CD8-positive, alpha-beta memory T cell (primary cell): ENCODE measurements around the gene SPATA4. TPM values are rescaled to one million over a fixed set of nuclear protein-coding genes. Genes with fewer than 3 reads are reported as not detected.
"Not testable (repeated sequence)": the region's sequence is repeated elsewhere in the genome, so short reads cannot be mapped to it uniquely, and the experiment has no call there.

Experiments used
- CTCF ChIA-PET: fragments of 350-600 bp; sonication (Branson Sonifier 250); formaldehyde crosslinking; loops from one replicate; lab custom pipeline; 2021; ENCODE audit warnings: antibody characterized with exemption; lab: Charles Lee
- POLR2A ChIA-PET: fragments of 350-600 bp; sonication (Branson Sonifier 250); formaldehyde crosslinking; loops from one replicate; lab custom pipeline; 2021; ENCODE audit warnings: antibody characterized with exemption; lab: Charles Lee
- DNase-seq, 5 donors: peaks; one replicate each; pipeline versions ENCODE4 v3.0.0 to v3.0.0-alpha.2; 2020 to 2022; ENCODE audit warnings: mixed read lengths in 1 of 5
- H3K27ac ChIP-seq: one replicate; pipeline ENCODE4 v1.7.0; 2013; ENCODE audit warnings: low read depth, mild to moderate bottlenecking, low read length, moderate library complexity
- H3K27me3 ChIP-seq: 2 replicates; pipeline ENCODE4 v1.7.0; 2013; ENCODE audit warnings: low read length, mild to moderate bottlenecking; ENCODE audit not compliant: insufficient read depth, poor library complexity, severe bottlenecking
- H3K36me3 ChIP-seq: 2 replicates; pipeline ENCODE4 v1.7.0; 2013; ENCODE audit warnings: mild to moderate bottlenecking, low read length, moderate library complexity; ENCODE audit not compliant: insufficient read depth
- H3K4me1 ChIP-seq: 2 replicates; pipeline ENCODE4 v1.7.0; 2013; ENCODE audit warnings: mild to moderate bottlenecking, low read length, moderate library complexity; ENCODE audit not compliant: insufficient read depth
- H3K4me3 ChIP-seq: 2 replicates; pipeline ENCODE4 v1.7.0; 2013; ENCODE audit warnings: mild to moderate bottlenecking, low read length
- H3K9me3 ChIP-seq: 2 replicates; pipeline ENCODE4 v1.7.0; 2013; ENCODE audit warnings: mild to moderate bottlenecking, low read length
- H3K27ac Mint-ChIP-seq, 8 donors: one replicate each; pipeline ENCODE4 v1.8.0; 2020 to 2021; ENCODE audit warnings: mixed read lengths in 8 of 8, mild to moderate bottlenecking in 6 of 8, inconsistent platforms in 3 of 8, moderate library complexity in 3 of 8
- H3K27me3 Mint-ChIP-seq, 2 donors: one replicate each; pipeline ENCODE4 v1.8.0; 2020 to 2021; ENCODE audit warnings: mixed read lengths in 2 of 2, mild to moderate bottlenecking in 1 of 2, moderate library complexity in 1 of 2
- H3K36me3 Mint-ChIP-seq, 3 donors: one replicate each; pipeline ENCODE4 v1.8.0; 2020 to 2021; ENCODE audit warnings: mixed read lengths in 3 of 3, inconsistent platforms in 1 of 3, mild to moderate bottlenecking in 1 of 3
- H3K4me1 Mint-ChIP-seq, 3 donors: one replicate each; pipeline ENCODE4 v1.8.0; 2020 to 2021; ENCODE audit warnings: mixed read lengths in 3 of 3, inconsistent platforms in 1 of 3, mild to moderate bottlenecking in 1 of 3
- H3K4me3 Mint-ChIP-seq, 7 donors: one replicate each; pipeline ENCODE4 v1.8.0; 2020 to 2021; ENCODE audit warnings: mixed read lengths in 7 of 7, mild to moderate bottlenecking in 6 of 7, moderate library complexity in 4 of 7, inconsistent platforms in 2 of 7
- H3K9me3 Mint-ChIP-seq, 5 donors: one replicate each; pipeline ENCODE4 v1.8.0; 2020 to 2022; ENCODE audit warnings: mixed read lengths in 5 of 5, mild to moderate bottlenecking in 3 of 5, moderate library complexity in 2 of 5, inconsistent platforms in 1 of 5
- polyA plus RNA-seq: library from polyadenylated mRNA; unstranded; fragments of 300-500 nt; fragmentation: Illumina TruSeq; gene quantifications from one replicate; pipeline ENCODE4 v1.2.3, GENCODE V29; 2021
- total RNA-seq, 2 experiments: library from RNA; stranded (reverse); gene quantifications; one replicate each; pipeline ENCODE4 v1.2.3, GENCODE V29; 2021

The SPATA4 gene
- total and polyA plus RNA-seq, 3 experiments from 2014 or later: not detected

- no peak overlapping the region for H3K27ac ChIP-seq
- no peaks in the 10 kb centered on the region for H3K36me3 ChIP-seq
- ChIA-PET POLR2A (no interaction called here), CTCF (no interaction called here)
- H3K9me3 Mint-ChIP-seq: no peaks in the 10 kb centered on the region
- peaks cover 3% of the 10 kb centered on the region for H3K27me3 ChIP-seq
- DNase-seq: no peak
- H3K36me3 Mint-ChIP-seq: no peaks in the 10 kb centered on the region
- H3K4me3 ChIP-seq: no peak overlapping the region
- H3K27ac Mint-ChIP-seq: no peak overlapping the region
- peaks cover 0 to 23% of the 10 kb centered on the region in 2 donors for H3K27me3 Mint-ChIP-seq
- no peak overlapping the region for H3K4me3 Mint-ChIP-seq
- H3K4me1 ChIP-seq: no peaks in the 10 kb centered on the region
- no peaks in the 10 kb centered on the region for H3K9me3 ChIP-seq
- H3K4me1 Mint-ChIP-seq: no peaks in the 10 kb centered on the region
Measured at GRCh38 chr4:176226736-176227135, 31.4 kb upstream of the SPATA4 start.

GRCh38 chr4:176223561-176223960, 28.2 kb upstream of the SPATA4 start:
- Mint-ChIP-seq H3K9me3 (no peaks in the 10 kb centered on the region), H3K36me3 (no peaks in the 10 kb centered on the region), H3K4me1 (no peaks in the 10 kb centered on the region), H3K4me3 (no peak overlapping the region), H3K27ac (no peak overlapping the region), H3K27me3 (peaks cover 0 to 11% of the 10 kb centered on the region in 2 donors)
- H3K4me3 ChIP-seq: no peak overlapping the region
- no peaks in the 10 kb centered on the region for H3K36me3 ChIP-seq
- ChIA-PET POLR2A (no interaction called here), CTCF (no interaction called here)
- no peaks in the 10 kb centered on the region for H3K9me3 ChIP-seq
- H3K27me3 ChIP-seq: no peaks in the 10 kb centered on the region
- H3K27ac ChIP-seq: no peak overlapping the region
- no peaks in the 10 kb centered on the region for H3K4me1 ChIP-seq
- no peak for DNase-seq

- no peaks in the 10 kb centered on the region for H3K4me1 Mint-ChIP-seq
- no peaks in the 10 kb centered on the region for H3K27me3 Mint-ChIP-seq
- no peaks in the 10 kb centered on the region for H3K27me3 ChIP-seq
- DNase-seq: no peak
- no peaks in the 10 kb centered on the region for H3K36me3 Mint-ChIP-seq
- no peak overlapping the region for H3K4me3 Mint-ChIP-seq
- no peaks in the 10 kb centered on the region for H3K36me3 ChIP-seq
- ChIA-PET POLR2A (no interaction called here), CTCF (no interaction called here)
- H3K9me3 Mint-ChIP-seq: no peaks in the 10 kb centered on the region
- H3K4me3 ChIP-seq: no peak overlapping the region
- no peak overlapping the region for H3K27ac ChIP-seq
- H3K27ac Mint-ChIP-seq: no peak overlapping the region
- H3K4me1 ChIP-seq: no peaks in the 10 kb centered on the region
- no peaks in the 10 kb centered on the region for H3K9me3 ChIP-seq
Measured at GRCh38 chr4:176222149-176222548, 26.8 kb upstream of the SPATA4 start.

GRCh38 chr4:176217510-176217909, 22.1 kb upstream of the SPATA4 start:
- ChIA-PET POLR2A (no interaction called here), CTCF (no interaction called here)
- Histone ChIP-seq H3K27me3 (no peaks in the 10 kb centered on the region), H3K27ac (no peak overlapping the region), H3K36me3 (no peaks in the 10 kb centered on the region), H3K4me3 (no peak overlapping the region), H3K9me3 (no peaks in the 10 kb centered on the region), H3K4me1 (no peaks in the 10 kb centered on the region)
- peaks cover 0 to 2% of the 10 kb centered on the region in 2 donors for H3K27me3 Mint-ChIP-seq
- H3K4me1 Mint-ChIP-seq: no peaks in the 10 kb centered on the region
- H3K36me3 Mint-ChIP-seq: no peaks in the 10 kb centered on the region
- DNase-seq: no peak
- H3K4me3 Mint-ChIP-seq: no peak overlapping the region
- no peak overlapping the region for H3K27ac Mint-ChIP-seq
- no peaks in the 10 kb centered on the region for H3K9me3 Mint-ChIP-seq

DNA sequence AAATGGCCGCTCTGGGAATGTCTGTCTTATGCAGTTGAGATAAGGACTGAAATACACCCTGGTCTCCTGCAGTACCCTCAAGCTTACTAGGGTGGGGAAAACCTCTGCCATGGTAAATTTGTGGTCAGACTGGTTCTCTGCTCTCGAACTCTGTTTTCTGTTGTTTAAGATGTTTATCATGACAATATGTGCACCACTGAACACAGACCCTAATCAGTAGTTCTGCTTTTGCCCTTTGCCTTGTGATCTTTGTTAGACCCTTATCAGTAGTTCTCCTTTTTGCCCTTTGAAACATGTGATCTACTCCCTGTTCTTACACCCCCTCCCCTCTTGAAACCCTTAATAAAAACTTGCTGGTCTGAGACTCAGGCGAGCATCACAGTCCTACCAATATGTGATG, 17.0 kb upstream of the SPATA4 start:
- POLR2A ChIA-PET, H3K4me3 Mint-ChIP-seq, DNase-seq, H3K4me1 ChIP-seq, H3K27ac Mint-ChIP-seq, H3K9me3 ChIP-seq, H3K27ac ChIP-seq, H3K4me3 ChIP-seq, H3K9me3 Mint-ChIP-seq, CTCF ChIA-PET, H3K27me3 ChIP-seq, H3K4me1 Mint-ChIP-seq, H3K36me3 Mint-ChIP-seq, H3K36me3 ChIP-seq: not testable (repeated sequence)
- peaks cover 20 to 25% of the 10 kb centered on the region in 2 donors for H3K27me3 Mint-ChIP-seq

DNA sequence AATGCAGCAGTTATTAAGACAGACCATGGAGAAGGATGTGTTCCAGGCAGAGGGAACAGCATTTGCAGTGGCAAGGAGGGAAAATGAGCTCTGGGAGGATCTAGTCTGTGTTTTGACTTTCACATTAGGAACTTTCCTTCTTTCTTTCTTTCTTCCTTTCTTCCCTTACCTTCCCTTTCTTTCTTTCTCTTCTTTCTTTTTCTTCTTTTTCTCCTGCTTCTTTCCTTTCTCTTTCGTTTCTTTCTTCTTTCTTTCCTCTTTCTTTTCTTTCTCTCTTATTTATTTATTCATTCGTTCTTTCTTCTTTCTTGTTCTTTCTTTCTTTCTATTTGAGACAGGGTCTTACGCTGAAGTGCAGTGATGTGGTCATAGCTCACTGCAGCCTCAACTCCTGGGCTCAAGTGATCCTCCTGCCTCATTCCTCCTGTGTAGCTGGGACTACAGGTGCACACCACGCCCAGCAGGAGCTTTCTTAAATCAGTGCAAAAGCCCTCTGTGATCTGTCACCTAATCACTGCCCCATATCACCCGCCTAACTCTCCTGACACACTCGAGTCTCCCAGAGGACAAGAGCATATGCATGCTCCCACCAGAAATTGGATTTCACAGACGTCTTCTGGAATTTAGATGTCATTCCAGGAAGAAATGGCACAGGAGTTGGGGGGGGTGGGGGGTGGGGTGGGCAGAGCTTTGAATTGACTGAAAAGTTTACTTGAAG, 15.4 kb upstream of the SPATA4 start:
- CTCF ChIA-PET: no interaction called here
- H3K36me3 Mint-ChIP-seq: no peaks in the 10 kb centered on the region
- POLR2A ChIA-PET: no interaction called here
- peaks cover 25 to 38% of the 10 kb centered on the region in 2 donors for H3K27me3 Mint-ChIP-seq
- Histone ChIP-seq H3K9me3 (no peaks in the 10 kb centered on the region), H3K27ac (no peak overlapping the region), H3K4me3 (no peak overlapping the region), H3K27me3 (no peaks in the 10 kb centered on the region), H3K36me3 (no peaks in the 10 kb centered on the region), H3K4me1 (no peaks in the 10 kb centered on the region)
- no peak overlapping the region for H3K4me3 Mint-ChIP-seq
- DNase-seq: no peak
- H3K27ac Mint-ChIP-seq: no peak overlapping the region
- H3K9me3 Mint-ChIP-seq: peaks cover 0 to 2% (median 0%) of the 10 kb centered on the region in 5 donors
- no peaks in the 10 kb centered on the region for H3K4me1 Mint-ChIP-seq

GRCh38 chr4:176210101-176210500, 14.7 kb upstream of the SPATA4 start:
- Mint-ChIP-seq H3K4me3 (peak overlapping the region in 1 of 7 donors; percentile 57), H3K4me1 (no peaks in the 10 kb centered on the region), H3K27me3 (peaks cover 24 to 44% of the 10 kb centered on the region in 2 donors), H3K27ac (no peak overlapping the region), H3K36me3 (no peaks in the 10 kb centered on the region), H3K9me3 (peaks cover 0 to 2% (median 0%) of the 10 kb centered on the region in 5 donors)
- CTCF ChIA-PET: no interaction called here
- Histone ChIP-seq H3K27ac (no peak overlapping the region), H3K4me1 (no peaks in the 10 kb centered on the region), H3K9me3 (no peaks in the 10 kb centered on the region), H3K36me3 (no peaks in the 10 kb centered on the region), H3K4me3 (no peak overlapping the region), H3K27me3 (no peaks in the 10 kb centered on the region)
- POLR2A ChIA-PET: no interaction called here
- no peak for DNase-seq

DNA sequence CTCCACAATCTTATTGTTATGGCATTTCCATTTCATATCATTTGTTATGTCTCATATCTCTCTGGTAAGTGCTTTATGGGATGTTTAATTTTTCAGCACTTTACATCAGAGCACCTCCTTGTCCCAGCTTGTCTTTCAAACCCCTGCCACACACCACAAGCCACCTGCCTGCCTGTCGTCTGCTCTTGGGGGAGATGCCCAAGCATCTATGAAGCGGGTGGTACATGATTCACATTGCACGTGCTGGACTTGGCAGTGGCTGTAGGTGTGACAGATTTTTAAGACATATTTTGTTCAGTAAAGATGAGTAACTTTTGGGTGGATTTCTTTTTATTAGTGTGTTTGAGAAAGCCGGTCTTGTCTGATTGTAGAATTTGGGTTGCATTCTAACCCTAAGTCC, 14.2 kb upstream of the SPATA4 start:
- peaks cover 28 to 50% of the 10 kb centered on the region in 2 donors for H3K27me3 Mint-ChIP-seq
- H3K36me3 ChIP-seq: no peaks in the 10 kb centered on the region
- no peak overlapping the region for H3K4me3 ChIP-seq
- no peaks in the 10 kb centered on the region for H3K4me1 ChIP-seq
- no peaks in the 10 kb centered on the region for H3K4me1 Mint-ChIP-seq
- peaks cover 0 to 2% (median 0%) of the 10 kb centered on the region in 5 donors for H3K9me3 Mint-ChIP-seq
- H3K27me3 ChIP-seq: no peaks in the 10 kb centered on the region
- no peak for DNase-seq
- no peaks in the 10 kb centered on the region for H3K36me3 Mint-ChIP-seq
- ChIA-PET POLR2A (no interaction called here), CTCF (interaction anchor here (1.0 kb wide), 1 partner anchor 12 kb away, joined by 3 read pairs; no protein-coding TSS in a partner anchor)
- no peak overlapping the region for H3K27ac Mint-ChIP-seq
- no peaks in the 10 kb centered on the region for H3K9me3 ChIP-seq
- H3K27ac ChIP-seq: no peak overlapping the region
- no peak overlapping the region for H3K4me3 Mint-ChIP-seq
